ENCODE data around the gene RPP14.

- TF ChIP-seq POLR2AphosphoS5 (IDR thresholded peaks at IDR 0.05; ENCODE audit: low read depth), result no peak
- no peak for TF ChIP-seq CTCF (IDR thresholded peaks at IDR 0.05; ENCODE audit: insufficient read depth, low read length)
- TF ChIP-seq SPI1 (IDR thresholded peaks at IDR 0.05; ENCODE audit: borderline replicate concordance, low read depth), result no peak
- no peak for TF ChIP-seq GABPA (IDR thresholded peaks at IDR 0.05; ENCODE audit: low read depth)
- no peak for TF ChIP-seq REST (IDR thresholded peaks at IDR 0.05; ENCODE audit: insufficient replicate concordance, low read depth)
Observed at GRCh38 chr3:58291671-58292338, 14.2 kb upstream of the RPP14 start.

Measured in HL-60 (cell line).